Chondrocyte (in vitro differentiated cells): ENCODE results near the gene SLC12A3. TPM values are rescaled to one million over a fixed set of nuclear protein-coding genes. Genes with fewer than 3 reads are reported as not detected.

Experiments
- DNase-seq: peaks from one replicate; pipeline ENCODE4 v3.0.0; 2021; ENCODE audit warnings: mixed read lengths, low spot score
- H3K27ac Mint-ChIP-seq: one replicate; pipeline ENCODE4 v1.8.0; 2021; ENCODE audit warnings: mild to moderate bottlenecking, moderate library complexity, mixed read lengths; ENCODE audit not compliant: unreplicated experiment
- H3K27me3 Mint-ChIP-seq: 2 replicates; pipeline ENCODE4 v1.8.0; 2021; ENCODE audit warnings: low read depth, mixed read lengths
- H3K36me3 Mint-ChIP-seq: 2 replicates; pipeline ENCODE4 v1.8.0; 2021; ENCODE audit warnings: low read depth, mixed read lengths
- H3K4me1 Mint-ChIP-seq: 2 replicates; pipeline ENCODE4 v1.8.0; 2021; ENCODE audit warnings: low read depth, mild to moderate bottlenecking, mixed read lengths
- H3K4me3 Mint-ChIP-seq: one replicate; pipeline ENCODE4 v1.8.0; 2021; ENCODE audit warnings: mild to moderate bottlenecking, moderate library complexity, mixed read lengths; ENCODE audit not compliant: unreplicated experiment
- H3K9me3 Mint-ChIP-seq: 2 replicates; pipeline ENCODE4 v1.8.0; 2021; ENCODE audit warnings: low read depth, mixed read lengths
- total RNA-seq: library from RNA; stranded (reverse); gene quantifications from 3 replicates; pipeline ENCODE4 v1.2.1, GENCODE V29; 2021
- TF ChIP-seq, protein P1 (sequence below): fragments of 200-600 bp; sonication (generic); IDR thresholded peaks from 2 replicates; pipeline ENCODE4 v1.5.0; 2021; ENCODE audit warnings: antibody characterized with exemption, mild to moderate bottlenecking, moderate library complexity

Gene SLC12A3
- total RNA-seq, 1 donor from 2014 or later: not detected

DNA sequence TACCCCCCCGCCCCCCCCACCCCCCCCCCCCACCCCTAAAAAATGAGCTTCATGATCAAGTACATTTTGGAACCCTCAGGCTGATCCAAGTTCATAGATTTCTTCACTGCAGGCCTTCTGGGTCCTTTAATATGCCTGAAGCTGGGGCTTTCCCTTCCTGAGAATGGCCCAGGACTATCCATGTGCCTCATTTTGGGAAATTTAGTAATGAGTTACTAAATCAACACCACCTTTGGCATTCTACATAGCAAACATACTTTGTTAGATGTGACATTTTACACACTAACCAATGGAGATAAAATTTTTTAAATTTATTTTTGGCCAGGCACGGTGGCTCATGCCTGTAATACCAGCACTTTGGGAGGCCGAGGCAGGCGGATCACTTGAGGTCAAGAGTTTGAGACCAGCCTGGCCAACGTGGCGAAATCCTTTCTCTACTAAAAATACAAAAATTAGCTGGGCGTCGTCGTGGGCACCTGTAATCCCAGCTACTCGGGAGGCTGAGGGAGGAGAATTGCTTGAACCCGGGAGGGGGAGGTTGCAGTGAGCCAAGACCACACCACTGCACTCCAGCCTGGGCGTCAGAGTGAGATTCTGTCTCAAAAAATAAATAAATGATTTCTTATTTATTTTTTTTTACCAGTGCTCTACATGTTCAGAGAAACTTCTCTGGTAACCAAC is 81.0 kb downstream of the SLC12A3 start:
- H3K27ac Mint-ChIP-seq: peak overlapping the region; percentile 85
- TF ChIP-seq, protein P1, sequence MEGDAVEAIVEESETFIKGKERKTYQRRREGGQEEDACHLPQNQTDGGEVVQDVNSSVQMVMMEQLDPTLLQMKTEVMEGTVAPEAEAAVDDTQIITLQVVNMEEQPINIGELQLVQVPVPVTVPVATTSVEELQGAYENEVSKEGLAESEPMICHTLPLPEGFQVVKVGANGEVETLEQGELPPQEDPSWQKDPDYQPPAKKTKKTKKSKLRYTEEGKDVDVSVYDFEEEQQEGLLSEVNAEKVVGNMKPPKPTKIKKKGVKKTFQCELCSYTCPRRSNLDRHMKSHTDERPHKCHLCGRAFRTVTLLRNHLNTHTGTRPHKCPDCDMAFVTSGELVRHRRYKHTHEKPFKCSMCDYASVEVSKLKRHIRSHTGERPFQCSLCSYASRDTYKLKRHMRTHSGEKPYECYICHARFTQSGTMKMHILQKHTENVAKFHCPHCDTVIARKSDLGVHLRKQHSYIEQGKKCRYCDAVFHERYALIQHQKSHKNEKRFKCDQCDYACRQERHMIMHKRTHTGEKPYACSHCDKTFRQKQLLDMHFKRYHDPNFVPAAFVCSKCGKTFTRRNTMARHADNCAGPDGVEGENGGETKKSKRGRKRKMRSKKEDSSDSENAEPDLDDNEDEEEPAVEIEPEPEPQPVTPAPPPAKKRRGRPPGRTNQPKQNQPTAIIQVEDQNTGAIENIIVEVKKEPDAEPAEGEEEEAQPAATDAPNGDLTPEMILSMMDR: no peak
- no peak for DNase-seq
- peaks cover 27% of the 10 kb centered on the region for H3K36me3 Mint-ChIP-seq
- H3K4me1 Mint-ChIP-seq: peaks cover 46% of the 10 kb centered on the region
- no peak overlapping the region for H3K4me3 Mint-ChIP-seq
- no peaks in the 10 kb centered on the region for H3K9me3 Mint-ChIP-seq
- H3K27me3 Mint-ChIP-seq: no peaks in the 10 kb centered on the region

DNA sequence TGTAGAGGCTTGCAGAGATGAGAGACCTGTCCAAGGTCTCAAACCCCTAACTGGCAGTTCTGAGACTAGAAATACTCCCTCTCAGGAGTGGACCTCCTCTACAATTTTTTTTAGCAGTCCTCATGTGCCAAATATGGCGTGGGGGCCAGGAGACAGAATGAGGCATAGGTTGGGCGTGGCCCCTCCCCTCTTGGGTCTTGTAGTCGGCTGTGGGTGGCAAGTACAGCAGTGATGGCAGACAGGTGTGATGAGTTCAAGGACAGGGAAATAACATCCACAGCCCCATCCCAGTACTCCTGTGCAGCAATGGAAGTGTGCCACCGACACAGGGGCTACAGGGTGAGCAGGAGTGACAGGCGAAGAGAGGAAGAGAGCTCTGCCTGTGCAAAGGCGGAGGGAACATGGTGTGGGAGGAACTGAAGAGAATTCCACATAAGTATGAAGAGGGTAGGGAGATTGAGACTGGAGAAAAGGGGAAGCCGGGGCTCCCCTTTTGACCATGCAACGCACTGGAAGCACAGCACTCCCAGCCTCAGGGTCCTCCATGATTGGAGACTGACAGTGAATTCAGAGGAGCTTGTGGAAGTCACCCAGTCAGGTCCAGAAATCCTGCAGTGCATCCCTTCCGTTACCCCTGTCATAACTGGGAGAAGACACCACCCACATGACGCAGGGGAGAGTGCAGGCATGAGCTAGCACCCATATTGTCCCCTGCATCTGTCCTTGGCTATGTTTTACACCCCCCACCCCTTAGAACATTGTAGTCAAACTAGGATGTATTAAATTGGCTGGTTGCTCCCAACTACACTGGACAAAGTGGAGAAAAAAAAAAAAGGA is 82.0 kb downstream of the SLC12A3 start:
- H3K9me3 Mint-ChIP-seq: no peaks in the 10 kb centered on the region
- H3K27ac Mint-ChIP-seq: peak overlapping the region; percentile 36
- peaks cover 20% of the 10 kb centered on the region for H3K36me3 Mint-ChIP-seq
- TF ChIP-seq, protein P1: no peak
- DNase-seq: no peak
- peaks cover 41% of the 10 kb centered on the region for H3K4me1 Mint-ChIP-seq
- H3K4me3 Mint-ChIP-seq: no peak overlapping the region
- H3K27me3 Mint-ChIP-seq: no peaks in the 10 kb centered on the region

DNA sequence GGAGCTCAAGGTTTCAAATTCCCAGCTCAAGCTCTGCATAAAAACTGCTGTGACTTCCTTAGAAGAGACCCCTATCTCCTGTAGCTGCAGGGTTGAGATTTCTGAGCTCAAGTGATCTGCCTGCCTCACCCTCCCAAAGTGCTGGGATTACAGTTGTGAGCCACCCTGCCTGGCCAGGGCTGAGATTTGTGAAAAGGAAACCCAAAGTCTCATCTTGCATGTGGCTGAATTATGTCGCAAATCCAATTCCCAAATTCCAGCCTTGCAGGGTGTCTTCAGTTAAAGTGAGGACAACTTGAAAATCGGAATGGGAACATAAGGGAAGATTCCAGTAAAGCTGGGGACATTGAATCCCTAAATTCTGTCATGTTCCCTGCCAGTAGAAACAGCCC is 82.6 kb downstream of the SLC12A3 start:
- TF ChIP-seq, protein P1: no peak
- no peak for DNase-seq
- Mint-ChIP-seq H3K4me1 (peaks cover 37% of the 10 kb centered on the region), H3K9me3 (no peaks in the 10 kb centered on the region), H3K27me3 (no peaks in the 10 kb centered on the region), H3K27ac (peak overlapping the region; percentile 47), H3K4me3 (no peak overlapping the region), H3K36me3 (peaks cover 16% of the 10 kb centered on the region)

DNA sequence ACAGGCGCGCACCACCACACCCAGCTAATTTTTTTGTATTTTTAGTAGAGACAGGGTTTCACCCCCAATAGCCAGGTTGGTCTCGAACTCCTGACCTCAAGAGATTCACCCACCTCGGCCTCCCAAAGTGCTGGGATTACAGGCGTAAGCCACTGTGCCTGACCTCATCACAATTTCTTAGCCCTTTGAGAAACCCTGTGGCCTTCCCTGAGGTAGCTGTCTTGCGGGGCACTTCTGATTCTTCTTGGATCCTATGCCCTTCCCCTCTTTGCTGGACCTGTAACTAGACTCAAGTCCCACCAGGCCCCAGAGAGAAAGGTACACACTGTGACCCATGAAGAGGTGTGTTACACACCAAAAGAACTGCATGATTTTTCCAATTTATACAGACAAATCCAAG is 83.2 kb downstream of the SLC12A3 start:
- peak overlapping the region; percentile 47 for H3K27ac Mint-ChIP-seq
- DNase-seq: no peak
- H3K27me3 Mint-ChIP-seq: no peaks in the 10 kb centered on the region
- TF ChIP-seq, protein P1: no peak
- peaks cover 30% of the 10 kb centered on the region for H3K4me1 Mint-ChIP-seq
- no peak overlapping the region for H3K4me3 Mint-ChIP-seq
- H3K36me3 Mint-ChIP-seq: peaks cover 10% of the 10 kb centered on the region
- H3K9me3 Mint-ChIP-seq: no peaks in the 10 kb centered on the region

DNA sequence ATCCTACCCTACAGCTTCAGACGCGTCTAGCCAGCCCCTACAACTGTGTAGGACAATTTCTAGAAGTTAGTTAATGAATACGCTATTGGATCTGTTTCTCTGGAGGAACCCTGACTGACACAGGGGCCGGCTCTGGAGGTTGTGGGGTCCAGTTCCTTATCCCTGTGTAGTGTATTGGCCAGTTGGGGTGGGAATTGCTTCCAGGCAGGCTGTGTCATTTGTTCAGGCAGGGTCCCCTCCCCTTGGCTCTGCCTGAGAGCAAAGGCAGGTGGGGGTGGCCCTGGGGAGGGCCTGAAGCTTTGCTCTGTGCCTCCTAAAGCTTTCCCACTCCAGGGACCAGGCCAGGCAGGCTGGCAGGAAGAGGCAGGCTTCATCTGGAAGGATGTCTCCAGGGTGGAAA is 85.0 kb downstream of the SLC12A3 start:
- H3K27ac Mint-ChIP-seq: peak overlapping the region; percentile 49
- H3K4me3 Mint-ChIP-seq: no peak overlapping the region
- no peaks in the 10 kb centered on the region for H3K27me3 Mint-ChIP-seq

More for the DNA sequence above, 85.0 kb downstream of the SLC12A3 start:
- Mint-ChIP-seq H3K4me1 (peaks cover 13% of the 10 kb centered on the region), H3K9me3 (no peaks in the 10 kb centered on the region), H3K36me3 (peaks cover 1% of the 10 kb centered on the region)
- TF ChIP-seq, protein P1: no peak
- DNase-seq: no peak
